ENCODE measurements around the gene CCDC88C. TPM values are rescaled to one million over a fixed set of nuclear protein-coding genes. Genes with fewer than 3 reads are reported as not detected.

The CCDC88C gene, protein sequence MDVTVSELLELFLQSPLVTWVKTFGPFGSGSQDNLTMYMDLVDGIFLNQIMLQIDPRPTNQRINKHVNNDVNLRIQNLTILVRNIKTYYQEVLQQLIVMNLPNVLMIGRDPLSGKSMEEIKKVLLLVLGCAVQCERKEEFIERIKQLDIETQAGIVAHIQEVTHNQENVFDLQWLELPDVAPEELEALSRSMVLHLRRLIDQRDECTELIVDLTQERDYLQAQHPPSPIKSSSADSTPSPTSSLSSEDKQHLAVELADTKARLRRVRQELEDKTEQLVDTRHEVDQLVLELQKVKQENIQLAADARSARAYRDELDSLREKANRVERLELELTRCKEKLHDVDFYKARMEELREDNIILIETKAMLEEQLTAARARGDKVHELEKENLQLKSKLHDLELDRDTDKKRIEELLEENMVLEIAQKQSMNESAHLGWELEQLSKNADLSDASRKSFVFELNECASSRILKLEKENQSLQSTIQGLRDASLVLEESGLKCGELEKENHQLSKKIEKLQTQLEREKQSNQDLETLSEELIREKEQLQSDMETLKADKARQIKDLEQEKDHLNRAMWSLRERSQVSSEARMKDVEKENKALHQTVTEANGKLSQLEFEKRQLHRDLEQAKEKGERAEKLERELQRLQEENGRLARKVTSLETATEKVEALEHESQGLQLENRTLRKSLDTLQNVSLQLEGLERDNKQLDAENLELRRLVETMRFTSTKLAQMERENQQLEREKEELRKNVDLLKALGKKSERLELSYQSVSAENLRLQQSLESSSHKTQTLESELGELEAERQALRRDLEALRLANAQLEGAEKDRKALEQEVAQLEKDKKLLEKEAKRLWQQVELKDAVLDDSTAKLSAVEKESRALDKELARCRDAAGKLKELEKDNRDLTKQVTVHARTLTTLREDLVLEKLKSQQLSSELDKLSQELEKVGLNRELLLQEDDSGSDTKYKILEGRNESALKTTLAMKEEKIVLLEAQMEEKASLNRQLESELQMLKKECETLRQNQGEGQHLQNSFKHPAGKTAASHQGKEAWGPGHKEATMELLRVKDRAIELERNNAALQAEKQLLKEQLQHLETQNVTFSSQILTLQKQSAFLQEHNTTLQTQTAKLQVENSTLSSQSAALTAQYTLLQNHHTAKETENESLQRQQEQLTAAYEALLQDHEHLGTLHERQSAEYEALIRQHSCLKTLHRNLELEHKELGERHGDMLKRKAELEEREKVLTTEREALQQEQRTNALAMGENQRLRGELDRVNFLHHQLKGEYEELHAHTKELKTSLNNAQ (N-terminal part only)
- 29.6 and 52.1 TPM in 2 replicates for total RNA-seq
- polyA plus RNA-seq: 11.2 and 11.4 TPM in 2 replicates
- 10.1 and 12.1 TPM in 2 replicates for polyA plus RNA-seq (2011; cell fraction: cytosol; rRNA removed)
- 37.8 and 42.5 TPM in 2 replicates for polyA plus RNA-seq (2011; cell fraction: nucleus; rRNA removed)
- polyA plus RNA-seq (2012): 11.1 and 12.5 TPM in 2 replicates
- 33.4 and 44.5 TPM in 2 replicates for polyA minus RNA-seq
- 7.9 TPM for polyA minus RNA-seq (2011; cell fraction: cytosol; rRNA and poly(A)+ RNA removed)
- 40.9 and 45.2 TPM in 2 replicates for polyA minus RNA-seq (2011; cell fraction: nucleus; rRNA and poly(A)+ RNA removed)
- Bru-seq, nascent RNA: percentile 68 among the genes with signal in this experiment
- BruChase-seq, experiment 1, labeled RNA remaining after a 6-hour chase: percentile 65 among the genes with signal in this experiment
- percentile 56 among the genes with signal in this experiment for BruChase-seq, experiment 2, labeled RNA remaining after a 2-hour chase
- long read RNA-seq, partial matches to known transcripts: 6 of 19 reads
- long read RNA-seq, other reads (novel, unspliced or antisense): 13 of 19 reads

DNA sequence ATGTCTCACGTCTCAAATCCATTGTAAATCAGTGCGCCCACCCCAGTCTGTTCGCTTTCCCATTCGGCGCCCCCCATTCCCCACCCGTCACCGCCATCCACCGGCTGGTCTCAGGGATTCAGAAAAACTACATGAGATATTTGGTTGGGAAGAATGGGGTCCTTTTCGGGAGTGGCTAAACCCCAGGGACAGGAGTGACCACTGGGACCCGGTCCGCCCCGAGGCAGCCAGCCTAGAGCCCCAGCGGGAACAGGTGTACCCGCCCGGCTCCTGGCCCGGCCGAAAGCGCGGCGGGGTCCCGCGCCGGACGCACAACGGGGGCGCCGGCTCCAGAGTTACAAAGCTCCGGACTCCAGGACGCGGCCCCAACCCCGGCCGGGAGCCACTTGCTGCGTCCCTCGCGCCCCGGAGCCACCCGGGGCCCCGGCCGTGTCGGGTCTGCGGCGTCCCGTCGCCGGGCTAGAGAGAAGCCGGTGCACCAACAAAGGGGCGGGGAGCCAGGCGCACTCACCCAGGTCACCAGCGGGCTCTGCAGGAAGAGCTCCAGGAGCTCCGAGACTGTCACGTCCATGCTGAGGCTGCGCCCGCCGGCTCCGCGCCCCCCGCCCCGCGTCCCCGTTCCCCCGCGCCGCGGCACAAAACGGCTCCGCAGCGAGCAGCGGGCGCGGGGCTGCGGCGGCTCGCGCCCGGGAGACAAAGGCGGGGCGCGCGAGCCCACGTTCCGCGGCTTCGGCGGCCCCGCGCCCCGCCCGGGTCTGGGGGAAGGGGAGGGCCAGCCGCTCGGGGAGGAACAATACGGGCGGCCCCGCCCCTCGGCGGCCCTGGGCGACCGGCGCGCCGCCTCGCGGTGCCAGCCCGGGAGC lies at the start of gene CCDC88C:
Gene CCDC88C, minus strand, starts transcription at position 701 of the 863 bp plus-strand sequence. Its CDS starts 130 bp downstream, at position 571.
- peaks cover 0 to 3% of the 10 kb centered on the region in 2 experiments for H3K36me3 ChIP-seq (ENCODE audit: control insufficient read depth in 2 of 2, extremely low read depth in 1 of 2, insufficient read depth in 2 of 2, low read length in 2 of 2)
- no peaks in the 10 kb centered on the region for H3K9me1 ChIP-seq (replicated peaks; ENCODE audit: control insufficient read depth, extremely low read depth, insufficient read depth, low read length)
- H3K4me2 ChIP-seq (ENCODE audit: insufficient read depth, low read length): peak within 1 kb of the TSS; percentile 70
- H3K79me2 ChIP-seq (ENCODE audit: control insufficient read depth, insufficient read depth, low read length): peaks cover 4% of the 10 kb centered on the region
- peaks cover 25% of the 10 kb centered on the region for H3K4me1 ChIP-seq (ENCODE audit: control insufficient read depth, extremely low read depth, insufficient read depth, low read length)
- no peaks in the 10 kb centered on the region for H3K27me3 ChIP-seq (ENCODE audit: control insufficient read depth in 2 of 2, insufficient read depth in 2 of 2, low read length in 2 of 2)
- FAIRE-seq (no peak), DNase-seq (ENCODE audit: low read depth, low spot score) (peak; percentile 46)
- H3K4me3 ChIP-seq (replicated peaks in 1 of 3; ENCODE audit: insufficient read depth in 1 of 3, low read depth in 1 of 3, low read length in 3 of 3): peak within 1 kb of the TSS; percentile 57 to 76 (median 73)
- H3K27ac ChIP-seq (ENCODE audit: insufficient read depth, low read depth, low read length): peak within 1 kb of the TSS; percentile 23
- H3K9ac ChIP-seq (replicated peaks; ENCODE audit: extremely low read depth, insufficient read depth, low read length): peak within 1 kb of the TSS; percentile 10
- no peaks in the 10 kb centered on the region for H3K9me3 ChIP-seq (replicated peaks; ENCODE audit: control insufficient read depth, insufficient read depth, low read length)
- ChIA-PET CTCF (interaction anchor here (0.8 to 10.5 kb wide), 16 partner anchors 13 to 240 kb away, joined by 3 to 196 read pairs (median 5); no protein-coding TSS in a partner anchor), POLR2A (interaction anchor here (0.7 kb wide), 1 partner anchor 93 kb away, joined by 3 read pairs; no protein-coding TSS in a partner anchor)
- BruUV-seq (replicated peaks): no TSS peak
- intact Hi-C loops (cut with micrococcal nuclease): loop anchor here (1.0 to 10.0 kb wide), 3 partner anchors 62 to 353 kb away; partner anchors contain the start of gene RPS6KA5
- dilution Hi-C loops (cut with MboI; ENCODE audit: extremely low pct_ligation_motif_present, low sequenced_read_pairs): no loop called here
- H2AFZ ChIP-seq (ENCODE audit: low read depth, low read length): peak within 1 kb of the TSS; percentile 65
- no peaks in the 10 kb centered on the region for H4K20me1 ChIP-seq (replicated peaks; ENCODE audit: control insufficient read depth, extremely low read depth, insufficient read depth, low read length)
- peak; percentile 43 for TF ChIP-seq POLR2A (IDR thresholded peaks at IDR 0.05; ENCODE audit: low read depth, low read length)
- TF ChIP-seq FOS (IDR thresholded peaks at IDR 0.05; ENCODE audit: borderline replicate concordance, insufficient read depth, low read length): no peak
- peak; percentile 59 for TF ChIP-seq POLR2AphosphoS5 (IDR thresholded peaks at IDR 0.05; ENCODE audit: insufficient read depth, low read depth, low read length)

Data from endothelial cell of umbilical vein (primary cell).